ENCODE data around the gene TSEN2. TPM values are rescaled to one million over a fixed set of nuclear protein-coding genes. Genes with fewer than 3 reads are reported as not detected.

TSEN2 gene
- total and polyA plus RNA-seq, 2 of the 4 experiments (the other 2 are of a cell fraction), result 9.5 to 14.2 TPM

DNA sequence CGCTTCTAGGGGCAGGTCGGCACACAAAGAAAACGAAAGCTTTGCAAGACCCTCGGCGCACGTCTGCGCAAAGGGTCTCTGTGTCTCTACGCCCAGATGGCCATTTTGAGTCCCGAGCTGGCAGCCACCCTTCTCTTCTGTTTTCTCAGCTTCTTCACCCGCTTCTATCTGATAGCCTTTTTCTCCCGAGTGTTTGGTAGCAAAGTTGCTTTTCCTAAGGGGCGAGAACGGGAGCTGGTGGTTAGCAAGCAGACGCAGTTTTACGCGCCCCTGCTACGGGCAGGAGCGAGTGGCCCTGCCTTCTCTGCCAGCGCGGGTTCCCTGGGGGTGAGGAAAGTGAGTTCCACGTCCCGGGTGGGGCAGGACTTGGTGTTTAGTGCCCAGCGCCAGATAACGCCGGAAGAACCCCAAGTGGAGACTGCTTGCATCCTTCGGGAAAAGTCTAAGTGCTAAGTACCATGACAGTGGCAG, 69.7 kb downstream of the TSEN2 start:
- H4K5ac ChIP-seq (ENCODE audit: low read depth, low read length), result peak overlapping the region; percentile 99
- peak overlapping the region; percentile 81 for H3K56ac ChIP-seq (ENCODE audit: extremely low read depth, insufficient read depth, low read length)
- peak overlapping the region; percentile 92 for H3K4ac ChIP-seq (ENCODE audit: low read depth, low read length)
- DNase-seq, result no peak
- H3K9me3 ChIP-seq (ENCODE audit: control insufficient read depth, insufficient read depth, low read length), result no peaks in the 10 kb centered on the region
- peak overlapping the region; percentile 95 to 98 for H4K8ac ChIP-seq (ENCODE audit: low read depth in 2 of 2, low read length in 2 of 2)
- peak overlapping the region; percentile 57 for H2BK20ac ChIP-seq (ENCODE audit: low read depth, low read length)
- no peak overlapping the region for H2AK5ac ChIP-seq (ENCODE audit: low read depth, low read length)
- H3K36me3 ChIP-seq (ENCODE audit: control insufficient read depth, insufficient read depth, low read length), result no peaks in the 10 kb centered on the region
- no TSS peak for BruUV-seq (replicated peaks)
- peak overlapping the region; percentile 94 for H4K91ac ChIP-seq (ENCODE audit: insufficient read depth, low read depth, low read length)
- peaks cover 3% of the 10 kb centered on the region; the same call in 1 of the 2 replicates for H3K9me1 ChIP-seq (ENCODE audit: insufficient read depth, low read length)
- no peaks in the 10 kb centered on the region for H3K27me3 ChIP-seq (ENCODE audit: control insufficient read depth, insufficient read depth, low read length)
- dilution Hi-C loops (cut with HindIII; ENCODE audit: low sequenced_read_pairs, unreplicated experiment), result no loop called here
- WGBS, 2 experiments (ENCODE audit: extremely low coverage in 2 of 2, insufficient read length in 1 of 2), result 16% methylated on average over 8 of the region's 26 CpGs; no CpG with 5 or more reads in 1 of the 2 experiments
- peaks cover 17% of the 10 kb centered on the region for H4K20me1 ChIP-seq (ENCODE audit: insufficient read depth, low read length)
- H3K79me1 ChIP-seq (ENCODE audit: low read depth in 1 of 2, low read length in 2 of 2), result peaks cover 0 to 16% of the 10 kb centered on the region in 2 experiments; a peak in 2 of 4 replicates
- H3K18ac ChIP-seq (ENCODE audit: low read depth, low read length), result peak overlapping the region; percentile 95
- peak overlapping the region; percentile 76 for H3K27ac ChIP-seq (ENCODE audit: insufficient read depth, low read length)
- peak overlapping the region; percentile 77 for H3K23ac ChIP-seq (ENCODE audit: low read depth, low read length)
- TF ChIP-seq FOS (IDR thresholded peaks at IDR 0.05; ENCODE audit: low read depth, low read length), result no peak
- no peak for TF ChIP-seq MAZ (IDR thresholded peaks at IDR 0.05; ENCODE audit: borderline replicate concordance, low read depth, low read length)
- TF ChIP-seq, protein P1, sequence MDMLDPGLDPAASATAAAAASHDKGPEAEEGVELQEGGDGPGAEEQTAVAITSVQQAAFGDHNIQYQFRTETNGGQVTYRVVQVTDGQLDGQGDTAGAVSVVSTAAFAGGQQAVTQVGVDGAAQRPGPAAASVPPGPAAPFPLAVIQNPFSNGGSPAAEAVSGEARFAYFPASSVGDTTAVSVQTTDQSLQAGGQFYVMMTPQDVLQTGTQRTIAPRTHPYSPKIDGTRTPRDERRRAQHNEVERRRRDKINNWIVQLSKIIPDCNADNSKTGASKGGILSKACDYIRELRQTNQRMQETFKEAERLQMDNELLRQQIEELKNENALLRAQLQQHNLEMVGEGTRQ (IDR thresholded peaks at IDR 0.05; ENCODE audit: low read depth, low read length), result no peak
- TF ChIP-seq CHD1 (IDR thresholded peaks at IDR 0.05; ENCODE audit: low read depth, low read length), result no peak
- TF ChIP-seq SMC3 (IDR thresholded peaks at IDR 0.05; ENCODE audit: low read depth, low read length), result no peak
- no peak for TF ChIP-seq CEBPB (IDR thresholded peaks at IDR 0.05; ENCODE audit: low read depth, low read length)
- no peak for TF ChIP-seq POLR2A (IDR thresholded peaks at IDR 0.05; ENCODE audit: low read depth, low read length)
- TF ChIP-seq, protein P2, sequence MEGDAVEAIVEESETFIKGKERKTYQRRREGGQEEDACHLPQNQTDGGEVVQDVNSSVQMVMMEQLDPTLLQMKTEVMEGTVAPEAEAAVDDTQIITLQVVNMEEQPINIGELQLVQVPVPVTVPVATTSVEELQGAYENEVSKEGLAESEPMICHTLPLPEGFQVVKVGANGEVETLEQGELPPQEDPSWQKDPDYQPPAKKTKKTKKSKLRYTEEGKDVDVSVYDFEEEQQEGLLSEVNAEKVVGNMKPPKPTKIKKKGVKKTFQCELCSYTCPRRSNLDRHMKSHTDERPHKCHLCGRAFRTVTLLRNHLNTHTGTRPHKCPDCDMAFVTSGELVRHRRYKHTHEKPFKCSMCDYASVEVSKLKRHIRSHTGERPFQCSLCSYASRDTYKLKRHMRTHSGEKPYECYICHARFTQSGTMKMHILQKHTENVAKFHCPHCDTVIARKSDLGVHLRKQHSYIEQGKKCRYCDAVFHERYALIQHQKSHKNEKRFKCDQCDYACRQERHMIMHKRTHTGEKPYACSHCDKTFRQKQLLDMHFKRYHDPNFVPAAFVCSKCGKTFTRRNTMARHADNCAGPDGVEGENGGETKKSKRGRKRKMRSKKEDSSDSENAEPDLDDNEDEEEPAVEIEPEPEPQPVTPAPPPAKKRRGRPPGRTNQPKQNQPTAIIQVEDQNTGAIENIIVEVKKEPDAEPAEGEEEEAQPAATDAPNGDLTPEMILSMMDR (conservative IDR thresholded peaks at IDR 0.05; ENCODE audit: low read depth, low read length), result no peak
- TF ChIP-seq, protein P3, sequence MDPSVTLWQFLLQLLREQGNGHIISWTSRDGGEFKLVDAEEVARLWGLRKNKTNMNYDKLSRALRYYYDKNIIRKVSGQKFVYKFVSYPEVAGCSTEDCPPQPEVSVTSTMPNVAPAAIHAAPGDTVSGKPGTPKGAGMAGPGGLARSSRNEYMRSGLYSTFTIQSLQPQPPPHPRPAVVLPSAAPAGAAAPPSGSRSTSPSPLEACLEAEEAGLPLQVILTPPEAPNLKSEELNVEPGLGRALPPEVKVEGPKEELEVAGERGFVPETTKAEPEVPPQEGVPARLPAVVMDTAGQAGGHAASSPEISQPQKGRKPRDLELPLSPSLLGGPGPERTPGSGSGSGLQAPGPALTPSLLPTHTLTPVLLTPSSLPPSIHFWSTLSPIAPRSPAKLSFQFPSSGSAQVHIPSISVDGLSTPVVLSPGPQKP (IDR thresholded peaks at IDR 0.05; ENCODE audit: borderline replicate concordance, low read depth, low read length), result no peak
- no peak for TF ChIP-seq MXI1 (IDR thresholded peaks at IDR 0.05; ENCODE audit: borderline replicate concordance, low read depth, low read length)
- no peak for TF ChIP-seq RCOR1 (IDR thresholded peaks at IDR 0.05; ENCODE audit: insufficient replicate concordance, low read length)
- no peak for TF ChIP-seq RAD21 (IDR thresholded peaks at IDR 0.05; ENCODE audit: low read length)
- TF ChIP-seq BHLHE40 (IDR thresholded peaks at IDR 0.05; ENCODE audit: low read depth, low read length), result no peak
- no peak for TF ChIP-seq MAFK (IDR thresholded peaks at IDR 0.05; ENCODE audit: low read depth, low read length)
- no peak for TF ChIP-seq NFE2L2 (IDR thresholded peaks at IDR 0.05; ENCODE audit: low read depth, low read length)
- no peak for TF ChIP-seq RFX5 (IDR thresholded peaks at IDR 0.05; ENCODE audit: low read depth, low read length)
- ATAC-seq (ENCODE audit: low read depth), result peak; percentile 2
- peak overlapping the region; percentile 86 for H2BK120ac ChIP-seq (ENCODE audit: low read depth, low read length)
- in situ Hi-C loops (cut with MboI; ENCODE audit: low sequenced_read_pairs), result no loop called here
- H2AK9ac ChIP-seq (replicated peaks; ENCODE audit: low read depth, low read length, poor library complexity), result peak overlapping the region; percentile 46
- peak overlapping the region; percentile 76 for H3K4me3 ChIP-seq (ENCODE audit: insufficient read depth, low read depth, low read length)
- CTCF ChIA-PET, result interaction anchor here (0.6 to 1.5 kb wide), 2 partner anchors 10 to 256 kb away, joined by 3 to 5 read pairs; no protein-coding TSS in a partner anchor
- H2BK5ac ChIP-seq (ENCODE audit: low read depth, low read length, poor library complexity, severe bottlenecking), result peak overlapping the region; percentile 63
- intact Hi-C loops (cut with micrococcal nuclease), result no loop called here
- POLR2A ChIA-PET (ENCODE audit: unreplicated experiment), result no interaction called here
- peaks cover 3% of the 10 kb centered on the region; the same call in 1 of the 2 replicates for H3K4me1 ChIP-seq (ENCODE audit: control insufficient read depth, insufficient read depth, low read length)
- H2AFZ ChIP-seq (replicated peaks; ENCODE audit: low read length, poor library complexity), result peak overlapping the region; percentile 92
- peak overlapping the region; percentile 84 for H3K9ac ChIP-seq (ENCODE audit: low read depth, low read length)
- peak overlapping the region; percentile 95 for H3K4me2 ChIP-seq (ENCODE audit: low read depth, low read length)
- H3K14ac ChIP-seq (replicated peaks; ENCODE audit: low read depth, low read length), result peak overlapping the region; percentile 91
- H2BK15ac ChIP-seq (ENCODE audit: low read depth, low read length), result peak overlapping the region; percentile 63; the same call in 1 of the 3 replicates

All from IMR-90 (cell line).